ENCODE results near the gene ESYT2. TPM values are rescaled to one million over a fixed set of nuclear protein-coding genes. Genes with fewer than 3 reads are reported as not detected.

ESYT2 gene
- total RNA-seq, 4 donors from 2014 or later: 91.6 to 159 (median 100) TPM

GRCh38 chr7:158802535-158803366 is 26.6 kb downstream of the ESYT2 start:
- no peak for DNase-seq
- H3K4me1 ChIP-seq: no peaks in the 10 kb centered on the region
- H3K36me3 ChIP-seq: no peaks in the 10 kb centered on the region
- no peak overlapping the region for H3K4me3 ChIP-seq
- no peaks in the 10 kb centered on the region for H3K9me3 ChIP-seq
- intact Hi-C loops (cut with DNase I; ENCODE audit: low total_unique reads): no loop called here
- no peak overlapping the region for H3K27ac ChIP-seq
- H3K27me3 ChIP-seq: no peaks in the 10 kb centered on the region
- TF ChIP-seq POLR2A (IDR thresholded peaks at IDR 0.05) (no peak), CTCF (IDR thresholded peaks at IDR 0.05) (no peak)

- no peak overlapping the region for H3K4me3 ChIP-seq
- H3K27ac ChIP-seq: no peak overlapping the region
- H3K36me3 ChIP-seq: no peaks in the 10 kb centered on the region
- no peaks in the 10 kb centered on the region for H3K9me3 ChIP-seq
- H3K4me1 ChIP-seq: no peaks in the 10 kb centered on the region
- DNase-seq: no peak
- intact Hi-C loops (cut with DNase I; ENCODE audit: low total_unique reads): no loop called here
- no peaks in the 10 kb centered on the region for H3K27me3 ChIP-seq
- TF ChIP-seq POLR2A (IDR thresholded peaks at IDR 0.05) (no peak), CTCF (IDR thresholded peaks at IDR 0.05) (no peak)
Observed at GRCh38 chr7:158798741-158799140, 30.6 kb downstream of the ESYT2 start.

- Histone ChIP-seq H3K9me3 (no peaks in the 10 kb centered on the region), H3K27ac (no peak overlapping the region), H3K27me3 (no peaks in the 10 kb centered on the region), H3K4me3 (no peak overlapping the region), H3K36me3 (no peaks in the 10 kb centered on the region), H3K4me1 (no peaks in the 10 kb centered on the region)
- TF ChIP-seq POLR2A (IDR thresholded peaks at IDR 0.05) (no peak), CTCF (IDR thresholded peaks at IDR 0.05) (no peak)
- intact Hi-C loops (cut with DNase I; ENCODE audit: low total_unique reads): no loop called here
- DNase-seq: no peak
Observed at GRCh38 chr7:158796667-158797066, 32.6 kb downstream of the ESYT2 start.

GRCh38 chr7:158795272-158795671 is 34.0 kb downstream of the ESYT2 start:
- Histone ChIP-seq H3K27me3 (no peaks in the 10 kb centered on the region), H3K27ac (no peak overlapping the region), H3K9me3 (no peaks in the 10 kb centered on the region), H3K4me3 (no peak overlapping the region), H3K36me3 (no peaks in the 10 kb centered on the region), H3K4me1 (no peaks in the 10 kb centered on the region)
- no peak for TF ChIP-seq CTCF (IDR thresholded peaks at IDR 0.05)
- intact Hi-C loops (cut with DNase I; ENCODE audit: low total_unique reads): no loop called here
- no peak for DNase-seq

GRCh38 chr7:158791107-158791506 is 38.2 kb downstream of the ESYT2 start:
- intact Hi-C loops (cut with DNase I; ENCODE audit: low total_unique reads): no loop called here
- H3K27ac ChIP-seq: no peak overlapping the region

More at GRCh38 chr7:158791107-158791506, 38.2 kb downstream of the ESYT2 start:
- Histone ChIP-seq H3K4me3 (no peak overlapping the region), H3K27me3 (no peaks in the 10 kb centered on the region), H3K4me1 (no peaks in the 10 kb centered on the region), H3K9me3 (no peaks in the 10 kb centered on the region), H3K36me3 (no peaks in the 10 kb centered on the region)
- TF ChIP-seq POLR2A (IDR thresholded peaks at IDR 0.05) (no peak), CTCF (IDR thresholded peaks at IDR 0.05) (no peak)
- DNase-seq: no peak

Measured in uterus (tissue), 4 donors.